H9 (cell line): ENCODE data around the gene CRAMP1. TPM values are rescaled to one million over a fixed set of nuclear protein-coding genes. Genes with fewer than 3 reads are reported as not detected.

Experiments
- DNase-seq: peaks from one replicate; pipeline ENCODE4 v3.0.0-alpha.2; 2017
- H2AFZ ChIP-seq: one replicate; pipeline ENCODE4 v1.6.1; 2013; ENCODE audit warnings: mild to moderate bottlenecking, low read length, control low read depth, moderate library complexity
- H2AK5ac ChIP-seq: 2 replicates; pipeline ENCODE4 v1.6.1; 2013; ENCODE audit warnings: low read length, control low read depth, mixed read lengths; ENCODE audit not compliant: insufficient read length
- H2BK120ac ChIP-seq: one replicate; pipeline ENCODE4 v1.6.1; 2013; ENCODE audit warnings: low read depth, mild to moderate bottlenecking, low read length, control low read depth, inconsistent platforms; ENCODE audit not compliant: poor library complexity, severe bottlenecking
- H2BK12ac ChIP-seq: 2 replicates; pipeline ENCODE4 v1.6.1; 2013; ENCODE audit warnings: low read length, control low read depth, mixed read lengths, low read depth; ENCODE audit not compliant: insufficient read length
- H2BK15ac ChIP-seq: 2 replicates; pipeline ENCODE4 v1.6.1; 2013; ENCODE audit warnings: low read depth, low read length, control low read depth
- H2BK20ac ChIP-seq: one replicate; pipeline ENCODE4 v1.6.1; 2013; ENCODE audit warnings: low read depth, mild to moderate bottlenecking, low read length, control low read depth, inconsistent platforms; ENCODE audit not compliant: poor library complexity, severe bottlenecking
- H2BK5ac ChIP-seq: 2 replicates; pipeline ENCODE4 v1.6.1; 2013; ENCODE audit warnings: low read length, control low read depth, mixed read lengths; ENCODE audit not compliant: insufficient read length
- H3K14ac ChIP-seq: 2 replicates; pipeline ENCODE4 v1.6.1; 2013; ENCODE audit warnings: low read length, control low read depth; ENCODE audit not compliant: insufficient read depth
- H3K18ac ChIP-seq: 2 replicates; pipeline ENCODE4 v1.6.1; 2013; ENCODE audit warnings: low read depth, mild to moderate bottlenecking, mixed read lengths, low read length, control low read depth; ENCODE audit not compliant: insufficient read length
- H3K23ac ChIP-seq: 2 replicates; pipeline ENCODE4 v1.6.1; 2013; ENCODE audit warnings: low read length, control low read depth, mixed read lengths, low read depth; ENCODE audit not compliant: insufficient read length
- H3K23me2 ChIP-seq: 2 replicates; pipeline ENCODE4 v1.6.1; 2013; ENCODE audit warnings: low read depth, mild to moderate bottlenecking, mixed read lengths, low read length, control low read depth; ENCODE audit not compliant: insufficient read length, poor library complexity, severe bottlenecking
- H3K27ac ChIP-seq: 2 replicates; pipeline ENCODE4 v1.5.1; 2013; ENCODE audit warnings: low read length, control low read depth, mixed read lengths, low read depth; ENCODE audit not compliant: insufficient read length
- H3K27me3 ChIP-seq: 2 replicates; pipeline ENCODE4 v1.6.1; 2013; ENCODE audit warnings: low read length, control low read depth, inconsistent platforms; ENCODE audit not compliant: insufficient read depth
- H3K4ac ChIP-seq: 2 replicates; pipeline ENCODE4 v1.6.1; 2013; ENCODE audit warnings: low read depth, mild to moderate bottlenecking, control low read depth, inconsistent platforms, low read length, moderate library complexity
- H3K4me1 ChIP-seq: 2 replicates; pipeline ENCODE4 v1.6.1; 2013; ENCODE audit warnings: low read length, control low read depth, inconsistent platforms; ENCODE audit not compliant: insufficient read depth
- H3K4me2 ChIP-seq: 2 replicates; pipeline ENCODE4 v1.6.1; 2013; ENCODE audit warnings: low read length, control low read depth, mixed read lengths; ENCODE audit not compliant: insufficient read length, insufficient read depth
- H3K56ac ChIP-seq: 2 replicates; pipeline ENCODE4 v1.6.1; 2013; ENCODE audit warnings: low read depth, mild to moderate bottlenecking, mixed read lengths, low read length, control low read depth; ENCODE audit not compliant: insufficient read length
- H3K79me1 ChIP-seq: 2 replicates; pipeline ENCODE4 v1.6.1; 2013; ENCODE audit warnings: low read depth, mild to moderate bottlenecking, moderate library complexity, low read length, control low read depth, inconsistent platforms; ENCODE audit not compliant: insufficient read depth, poor library complexity, severe bottlenecking
- H3K79me2 ChIP-seq: 2 replicates; pipeline ENCODE4 v1.6.1; 2013; ENCODE audit warnings: low read length, control low read depth, inconsistent platforms; ENCODE audit not compliant: insufficient read depth
- H3K9ac ChIP-seq: 2 replicates; pipeline ENCODE4 v1.6.1; 2013; ENCODE audit warnings: low read length, control low read depth, mixed read lengths; ENCODE audit not compliant: insufficient read length; ENCODE audit errors: extremely low read depth
- H3K9me3 ChIP-seq: one replicate; pipeline ENCODE4 v1.6.1; 2013; ENCODE audit warnings: low read depth, low read length, inconsistent platforms; ENCODE audit not compliant: control insufficient read depth
- H3T11ph ChIP-seq: one replicate; pipeline ENCODE4 v1.6.1; 2013; ENCODE audit warnings: mild to moderate bottlenecking, low read length, control low read depth, inconsistent platforms
- H4K20me1 ChIP-seq: one replicate; pipeline ENCODE4 v1.6.1; 2013; ENCODE audit not compliant: control insufficient read depth, insufficient read length, insufficient read depth
- H4K5ac ChIP-seq: 2 replicates; pipeline ENCODE4 v1.6.1; 2013; ENCODE audit warnings: low read depth, mild to moderate bottlenecking, mixed read lengths, low read length, control low read depth; ENCODE audit not compliant: insufficient read length
- H4K8ac ChIP-seq: replicated peaks from 2 replicates; pipeline ENCODE4 v1.6.1; 2013; ENCODE audit warnings: low read length, control low read depth, mixed read lengths, low read depth; ENCODE audit not compliant: insufficient read length
- H4K91ac ChIP-seq: 2 replicates; pipeline ENCODE4 v1.6.1; 2013; ENCODE audit warnings: low read depth, mild to moderate bottlenecking, moderate library complexity, mixed read lengths, low read length, control low read depth; ENCODE audit not compliant: insufficient read length
- H3K27ac Mint-ChIP-seq, 3 experiments: 2 replicates in 2 of 3; 3 replicates in 1 of 3; pipeline ENCODE4 v1.8.0; 2020 to 2021; ENCODE audit warnings: mixed read lengths in 3 of 3, mild to moderate bottlenecking in 1 of 3, moderate library complexity in 1 of 3
- H3K27me3 Mint-ChIP-seq: 2 replicates; pipeline ENCODE4 v1.8.0; 2021; ENCODE audit warnings: low read depth, mild to moderate bottlenecking, moderate library complexity, mixed read lengths
- H3K36me3 Mint-ChIP-seq, 3 experiments: 2 replicates in 2 of 3; 3 replicates in 1 of 3; pipeline ENCODE4 v1.8.0; 2020 to 2021; ENCODE audit warnings: low read depth in 3 of 3, mixed read lengths in 3 of 3; ENCODE audit not compliant: insufficient read depth in 1 of 3
- H3K4me1 Mint-ChIP-seq, 2 experiments: 2 replicates each; pipeline ENCODE4 v1.8.0; 2020; ENCODE audit warnings: mixed read lengths in 2 of 2
- H3K4me3 Mint-ChIP-seq, 2 experiments: 2 replicates in 1 of 2; 3 replicates in 1 of 2; pipeline ENCODE4 v1.8.0; 2020 to 2021; ENCODE audit warnings: mild to moderate bottlenecking in 2 of 2, mixed read lengths in 2 of 2, moderate library complexity in 1 of 2
- H3K9me3 Mint-ChIP-seq, 2 experiments: 2 replicates in 1 of 2; 3 replicates in 1 of 2; pipeline ENCODE4 v1.8.0; 2020; ENCODE audit warnings: mild to moderate bottlenecking in 2 of 2, mixed read lengths in 2 of 2, moderate library complexity in 1 of 2
- CTCF ChIP-seq: fragments of 200-600 bp; sonication (generic); conservative IDR thresholded peaks from 3 replicates; pipeline ENCODE4 v1.8.0; 2021; ENCODE audit warnings: antibody characterized with exemption, mild to moderate bottlenecking
- WGBS: extraction: QIAGEN DNeasy Blood & Tissue Kit; methylation state at CpG from one replicate; pipeline ENCODE4 v1.1.7; 2013; ENCODE audit warnings: missing lambda C conversion rate, low lambda C conversion rate, mixed read lengths; ENCODE audit not compliant: insufficient read length; ENCODE audit errors: extremely low coverage; 5-methylcytosine and 5-hydroxymethylcytosine counted together
- total RNA-seq: library from RNA; stranded (reverse); gene quantifications from 2 replicates; pipeline ENCODE4 v1.2.1, GENCODE V29; 2021

CRAMP1 gene
- total RNA-seq, 1 experiment from 2014 or later, result 46.2 TPM

- H3K27me3 Mint-ChIP-seq, result no peaks in the 10 kb centered on the region
- no peak overlapping the region for H4K5ac ChIP-seq
- no peak overlapping the region for H3K4me2 ChIP-seq
- peaks cover 12 to 61% (median 53%) of the 10 kb centered on the region in 3 experiments; a peak in 6 of 7 replicates for H3K36me3 Mint-ChIP-seq
- H3K14ac ChIP-seq, result no peak overlapping the region
- H2BK15ac ChIP-seq, result no peak overlapping the region
- H2AK5ac ChIP-seq, result no peak overlapping the region
- no peak overlapping the region for H2BK120ac ChIP-seq
- H3K79me1 ChIP-seq, result peaks cover 5% of the 10 kb centered on the region
- no peak for DNase-seq
- H3K4me1 Mint-ChIP-seq, result no peaks in the 10 kb centered on the region
- no peak overlapping the region for H3K9ac ChIP-seq
- no peak overlapping the region for H3K4me3 Mint-ChIP-seq
- H3K79me2 ChIP-seq, result peaks cover 4% of the 10 kb centered on the region; the same call in 1 of the 2 replicates
- no peak overlapping the region for H3K27ac ChIP-seq
- no peaks in the 10 kb centered on the region for H3K23me2 ChIP-seq
- H3K18ac ChIP-seq, result no peak overlapping the region
- H2BK5ac ChIP-seq, result no peak overlapping the region
- WGBS, result no CpG with 5 or more reads among the region's 7 CpGs
- H3K4me1 ChIP-seq, result no peaks in the 10 kb centered on the region
- H2AFZ ChIP-seq, result no peak overlapping the region
- H3K27ac Mint-ChIP-seq, result no peak overlapping the region
- H3K9me3 ChIP-seq, result no peaks in the 10 kb centered on the region
- H3K4ac ChIP-seq, result no peak overlapping the region
- H3K56ac ChIP-seq, result no peak overlapping the region
- no peak overlapping the region for H3K23ac ChIP-seq
- no peaks in the 10 kb centered on the region for H3K27me3 ChIP-seq
- peaks cover 0 to 2% of the 10 kb centered on the region in 2 experiments; a peak in 1 of 5 replicates for H3K9me3 Mint-ChIP-seq
- no peak overlapping the region for H2BK20ac ChIP-seq
- no peak overlapping the region for H4K91ac ChIP-seq
- no peak overlapping the region for H4K8ac ChIP-seq
- no peak overlapping the region for H2BK12ac ChIP-seq
- no peak overlapping the region for H3T11ph ChIP-seq
- TF ChIP-seq CTCF, result no peak
- no peaks in the 10 kb centered on the region for H4K20me1 ChIP-seq
Measured at GRCh38 chr16:1621851-1622250, 9.7 kb downstream of the CRAMP1 start.
